Adipocyte (in vitro differentiated cells): Measurements from ENCODE around the gene USP6NL.

ENCODE experiments used
- DNase-seq: peaks from one replicate; pipeline ENCODE4 v3.0.0-alpha.2; 2015; ENCODE audit warnings: low read depth
- H3K27me3 ChIP-seq: replicated peaks from 2 replicates; pipeline ENCODE4 v1.7.0; 2013; ENCODE audit warnings: mild to moderate bottlenecking, low read length, moderate library complexity; ENCODE audit not compliant: control insufficient read depth, insufficient read depth
- H3K36me3 ChIP-seq: 2 replicates; pipeline ENCODE4 v1.7.0; 2013; ENCODE audit warnings: low read length, mild to moderate bottlenecking, moderate library complexity; ENCODE audit not compliant: control insufficient read depth, insufficient read depth, severe bottlenecking
- H3K4me1 ChIP-seq: 2 replicates; pipeline ENCODE4 v1.7.0; 2013; ENCODE audit warnings: mild to moderate bottlenecking, low read length, moderate library complexity; ENCODE audit not compliant: control insufficient read depth, insufficient read depth
- H3K4me3 ChIP-seq: 2 replicates; pipeline ENCODE4 v1.7.0; 2013; ENCODE audit warnings: mild to moderate bottlenecking, low read length, moderate library complexity
- H3K9ac ChIP-seq: 2 replicates; pipeline ENCODE4 v1.7.0; 2013; ENCODE audit warnings: mild to moderate bottlenecking, low read length, moderate library complexity
- H3K9me3 ChIP-seq: 2 replicates; pipeline ENCODE4 v1.7.0; 2013; ENCODE audit warnings: mild to moderate bottlenecking, low read length, moderate library complexity; ENCODE audit not compliant: control insufficient read depth

USP6NL gene

DNA sequence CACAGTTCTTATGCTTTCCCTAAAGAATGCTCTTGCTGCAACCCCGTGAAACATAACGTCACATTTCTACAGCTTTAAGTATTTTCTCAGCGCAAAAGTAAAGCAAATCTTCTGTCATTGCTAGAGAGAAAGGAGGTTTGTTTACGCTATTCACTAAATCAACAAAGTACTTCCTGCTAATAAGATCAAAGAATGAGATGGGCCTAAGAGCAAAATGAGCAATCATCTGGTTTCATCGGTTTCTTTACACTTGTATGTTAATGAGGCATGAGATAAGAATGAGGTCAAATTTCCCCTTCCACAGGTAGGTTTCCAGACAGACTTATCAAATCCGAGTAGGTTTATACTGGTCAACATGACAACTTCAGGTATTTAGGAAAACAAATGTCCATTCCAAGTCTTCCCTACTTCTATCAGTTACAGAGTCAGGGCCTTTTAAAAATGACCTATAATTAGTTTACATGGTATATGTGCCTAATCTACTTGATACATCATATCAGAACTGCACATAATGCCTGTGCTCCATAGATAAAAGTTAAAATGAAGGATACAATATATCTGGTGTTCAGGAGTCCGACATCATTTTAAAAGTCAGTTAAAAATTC lies 8.4 kb downstream of the USP6NL start:
- Histone ChIP-seq H3K36me3 (no peaks in the 10 kb centered on the region), H3K4me3 (no peak overlapping the region), H3K9ac (no peak overlapping the region), H3K27me3 (no peaks in the 10 kb centered on the region), H3K4me1 (peaks cover 8% of the 10 kb centered on the region), H3K9me3 (no peaks in the 10 kb centered on the region)
- DNase-seq: no peak

DNA sequence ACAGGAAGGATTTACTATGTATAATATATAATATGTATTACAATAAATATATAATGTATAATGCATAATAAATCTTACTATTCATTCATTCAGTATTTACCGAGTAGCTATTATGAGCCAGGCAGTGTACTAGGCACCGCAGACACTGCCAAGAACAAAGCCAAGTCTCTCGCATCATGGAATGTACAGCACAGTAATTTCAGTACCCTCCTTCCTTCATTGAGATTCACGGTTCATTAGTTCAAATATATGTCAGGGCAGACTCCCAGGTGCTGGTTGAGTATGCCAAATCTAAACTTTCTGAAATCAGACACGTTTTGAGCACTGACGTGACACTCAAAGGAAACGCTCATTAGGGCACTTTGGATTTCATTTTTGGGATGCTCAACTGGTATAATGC lies 9.1 kb downstream of the USP6NL start:
- Histone ChIP-seq H3K4me3 (no peak overlapping the region), H3K27me3 (no peaks in the 10 kb centered on the region), H3K36me3 (no peaks in the 10 kb centered on the region), H3K9me3 (no peaks in the 10 kb centered on the region), H3K4me1 (peaks cover 8% of the 10 kb centered on the region), H3K9ac (no peak overlapping the region)
- no peak for DNase-seq

DNA sequence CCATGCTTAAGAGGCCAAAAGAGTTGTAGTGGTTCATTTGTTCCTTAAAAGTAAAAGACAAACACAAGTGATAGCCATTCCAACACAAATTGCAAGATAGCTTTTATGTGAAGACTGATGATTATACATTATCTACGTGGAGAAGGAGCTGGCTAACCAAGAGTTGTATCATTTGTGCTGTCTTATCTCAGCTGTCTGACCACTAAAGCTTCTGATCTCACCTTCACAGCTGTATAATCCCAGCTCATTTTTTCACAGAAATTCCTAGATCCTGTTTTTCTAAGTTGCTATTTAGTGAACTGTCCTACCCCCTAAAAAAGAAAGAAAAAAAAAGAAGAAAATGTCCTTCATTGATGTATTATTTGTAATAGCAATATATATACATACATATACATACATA lies 9.8 kb downstream of the USP6NL start:
- H3K36me3 ChIP-seq: no peaks in the 10 kb centered on the region
- DNase-seq: no peak
- no peak overlapping the region for H3K4me3 ChIP-seq
- H3K9ac ChIP-seq: no peak overlapping the region
- H3K4me1 ChIP-seq: peaks cover 8% of the 10 kb centered on the region
- H3K27me3 ChIP-seq: no peaks in the 10 kb centered on the region
- no peaks in the 10 kb centered on the region for H3K9me3 ChIP-seq

DNA sequence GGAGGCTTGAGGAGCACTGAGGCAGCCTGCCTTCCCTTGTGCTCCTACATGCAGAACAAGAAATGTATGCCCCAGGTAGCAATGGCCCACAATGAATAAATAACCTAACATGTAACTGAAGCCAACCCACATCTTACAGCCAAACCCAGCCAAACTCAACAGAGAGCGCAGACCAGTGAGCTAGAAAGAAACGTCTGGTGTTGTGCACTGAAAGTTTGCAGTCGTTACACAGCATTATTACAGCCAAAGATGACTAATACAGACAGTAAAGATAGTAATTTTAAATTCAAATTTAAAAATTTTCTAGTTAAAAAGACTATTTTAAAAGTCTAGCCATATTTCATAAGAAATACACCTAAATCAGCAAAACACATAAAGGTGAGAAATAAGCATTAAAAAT lies 11.2 kb downstream of the USP6NL start:
- no peak for DNase-seq
- Histone ChIP-seq H3K4me3 (no peak overlapping the region), H3K9me3 (no peaks in the 10 kb centered on the region), H3K9ac (no peak overlapping the region), H3K36me3 (no peaks in the 10 kb centered on the region), H3K4me1 (peaks cover 8% of the 10 kb centered on the region), H3K27me3 (no peaks in the 10 kb centered on the region)

DNA sequence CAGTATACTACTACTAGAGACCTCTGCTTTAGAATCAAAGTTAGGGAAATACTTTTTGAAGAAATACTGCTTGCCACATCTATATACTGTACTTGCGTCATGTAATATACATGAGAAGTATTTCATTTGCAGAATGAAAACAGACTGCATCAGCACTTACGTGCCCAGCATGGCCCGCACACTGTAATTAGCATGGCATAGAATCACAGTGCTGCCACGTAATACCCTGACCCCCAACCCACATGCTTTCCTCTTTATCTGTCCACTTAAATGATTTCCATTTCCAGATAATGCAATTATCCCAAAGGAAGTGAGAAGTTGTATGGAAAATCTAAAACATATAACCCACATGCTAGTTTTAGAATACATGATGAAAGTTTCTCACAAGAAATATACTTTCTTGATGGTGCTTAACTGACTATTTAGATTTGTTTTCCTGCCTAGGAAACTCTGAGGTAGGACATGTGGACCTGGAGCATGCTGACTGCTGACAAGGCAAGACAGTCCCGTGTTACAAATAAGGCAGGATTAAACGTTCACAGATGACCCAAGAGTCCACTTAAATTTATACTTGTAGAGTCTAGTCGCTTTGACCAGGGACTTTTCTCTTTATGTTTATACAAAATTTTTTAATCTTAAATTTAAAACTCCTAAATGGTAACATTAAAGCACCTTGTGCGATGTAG lies 12.6 kb downstream of the USP6NL start:
- H3K36me3 ChIP-seq: no peaks in the 10 kb centered on the region
- H3K4me1 ChIP-seq: peaks cover 18% of the 10 kb centered on the region
- H3K27me3 ChIP-seq: no peaks in the 10 kb centered on the region
- no peak overlapping the region for H3K4me3 ChIP-seq
- no peak overlapping the region for H3K9ac ChIP-seq
- H3K9me3 ChIP-seq: no peaks in the 10 kb centered on the region
- DNase-seq: no peak

DNA sequence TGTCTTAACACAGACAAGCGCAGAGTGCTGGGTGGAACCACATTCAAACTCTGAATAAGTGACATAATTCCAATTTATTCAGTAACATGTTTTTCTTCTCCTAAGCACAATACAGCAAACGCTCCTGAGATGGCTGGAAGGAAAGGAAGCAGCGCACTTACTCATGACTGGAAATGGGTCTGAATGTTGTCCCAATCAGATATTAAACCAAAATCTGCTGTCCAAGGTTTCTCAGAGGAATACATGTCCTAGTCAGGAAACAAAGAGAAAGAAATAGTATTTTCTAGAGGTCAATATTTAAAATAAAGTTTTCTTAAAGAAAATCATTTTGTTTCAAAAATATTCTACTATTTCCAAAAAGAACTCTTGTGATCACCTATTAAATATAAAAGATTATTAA lies 14.0 kb downstream of the USP6NL start:
- Histone ChIP-seq H3K27me3 (no peaks in the 10 kb centered on the region), H3K4me1 (peaks cover 30% of the 10 kb centered on the region), H3K9me3 (no peaks in the 10 kb centered on the region), H3K4me3 (no peak overlapping the region), H3K36me3 (no peaks in the 10 kb centered on the region), H3K9ac (no peak overlapping the region)
- DNase-seq: no peak

DNA sequence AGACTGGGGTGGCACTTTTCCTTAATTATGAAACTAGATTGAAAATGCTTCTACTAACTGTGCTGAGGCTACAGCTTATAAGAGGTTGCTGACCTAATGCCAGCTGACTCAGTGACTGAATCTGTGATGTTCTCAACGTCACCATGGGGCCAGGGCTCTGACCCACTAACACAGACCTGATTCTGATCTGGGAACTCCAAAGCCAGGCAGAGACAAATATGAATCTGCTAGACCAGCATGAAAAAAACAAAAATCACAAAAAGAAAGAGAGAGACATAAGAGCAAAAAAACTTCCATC lies 16.1 kb downstream of the USP6NL start:
- DNase-seq: peak; percentile 35
- Histone ChIP-seq H3K4me1 (peaks cover 34% of the 10 kb centered on the region), H3K9ac (no peak overlapping the region), H3K36me3 (no peaks in the 10 kb centered on the region), H3K9me3 (no peaks in the 10 kb centered on the region), H3K4me3 (no peak overlapping the region), H3K27me3 (no peaks in the 10 kb centered on the region)

DNA sequence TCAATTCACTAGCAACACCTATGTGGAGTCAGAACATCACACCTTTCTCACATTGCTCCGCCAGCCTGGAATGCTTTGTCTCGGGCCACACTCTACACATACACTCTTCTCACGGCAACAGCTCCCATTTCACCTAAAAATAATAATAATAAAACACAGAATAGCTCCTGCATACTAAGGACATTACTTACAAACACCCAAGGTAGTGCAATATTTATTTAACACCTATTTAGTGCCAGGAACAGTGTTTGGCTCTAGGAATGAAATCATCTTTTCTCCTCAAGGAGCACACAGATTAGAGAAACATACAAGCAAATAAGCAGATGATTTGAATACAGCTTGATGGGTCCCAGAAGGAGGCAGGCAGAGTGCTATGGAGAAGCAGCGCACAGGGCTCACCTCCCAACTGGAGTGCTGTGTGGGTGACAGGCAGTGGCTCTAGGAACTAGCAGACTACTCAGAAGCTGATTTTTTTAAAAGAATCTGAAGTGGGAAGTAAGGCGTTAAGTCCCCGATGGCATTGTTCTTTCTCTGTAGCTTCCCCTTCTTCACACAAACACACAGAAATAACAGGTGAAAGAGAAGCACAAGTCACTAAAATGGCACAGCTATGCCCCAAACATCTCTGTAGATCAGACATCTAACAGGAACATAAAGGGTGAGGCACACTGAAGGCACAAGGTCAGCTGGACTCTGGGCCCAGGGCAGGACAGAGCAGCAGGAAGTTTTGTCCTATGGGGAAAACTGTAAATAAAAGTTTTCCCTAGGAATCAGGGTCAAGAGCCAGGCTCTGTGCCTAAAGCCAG lies 16.7 kb downstream of the USP6NL start:
- Histone ChIP-seq H3K4me1 (peaks cover 34% of the 10 kb centered on the region), H3K9ac (peak overlapping the region; percentile 4), H3K27me3 (no peaks in the 10 kb centered on the region)

DNA sequence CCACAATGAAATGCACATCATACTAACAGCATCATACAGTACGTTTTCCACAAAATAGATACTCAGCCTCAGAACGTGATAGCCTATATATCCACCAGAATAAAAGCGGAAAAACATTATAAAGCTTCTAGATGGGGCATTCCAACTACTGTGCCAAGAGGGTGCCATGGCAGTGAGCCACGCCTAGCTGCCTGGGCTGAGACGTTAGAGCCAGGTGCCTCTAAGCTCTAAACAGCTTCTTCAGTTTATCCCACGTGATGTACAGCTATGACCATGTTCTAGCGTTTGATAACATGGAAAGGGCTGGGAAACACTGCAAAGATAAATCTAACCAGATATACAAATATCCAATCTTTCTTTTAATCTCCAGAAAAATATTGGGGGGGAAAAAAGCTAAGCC lies 17.8 kb downstream of the USP6NL start:
- no peak overlapping the region for H3K9ac ChIP-seq
- no peak for DNase-seq
- no peak overlapping the region for H3K4me3 ChIP-seq
- H3K9me3 ChIP-seq: no peaks in the 10 kb centered on the region
- no peaks in the 10 kb centered on the region for H3K36me3 ChIP-seq
- no peaks in the 10 kb centered on the region for H3K27me3 ChIP-seq
- peaks cover 34% of the 10 kb centered on the region for H3K4me1 ChIP-seq

More for the DNA sequence above, 16.7 kb downstream of the USP6NL start:
- H3K9me3 ChIP-seq: no peaks in the 10 kb centered on the region
- H3K36me3 ChIP-seq: no peaks in the 10 kb centered on the region
- H3K4me3 ChIP-seq: no peak overlapping the region
- no peak for DNase-seq

DNA sequence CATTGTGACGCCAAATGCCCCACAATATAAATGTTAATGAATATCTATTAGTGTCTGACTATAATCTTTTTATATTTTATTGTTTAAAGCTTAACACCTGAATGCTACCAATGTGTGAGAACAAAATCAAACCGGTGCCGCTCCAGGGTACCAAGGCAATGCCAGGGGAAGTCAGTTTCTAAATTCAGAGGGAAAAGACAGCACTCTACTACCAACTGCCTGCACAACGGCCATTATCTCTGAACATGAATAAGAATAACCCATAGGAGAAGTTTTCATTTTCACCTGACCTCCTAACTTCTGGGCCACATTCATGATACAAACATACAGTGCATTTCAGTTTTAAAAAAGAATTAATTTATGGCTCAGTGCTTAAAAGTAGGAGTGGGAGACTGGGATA lies 21.7 kb downstream of the USP6NL start:
- Histone ChIP-seq H3K36me3 (no peaks in the 10 kb centered on the region), H3K4me3 (no peak overlapping the region), H3K4me1 (peaks cover 27% of the 10 kb centered on the region), H3K27me3 (no peaks in the 10 kb centered on the region), H3K9me3 (no peaks in the 10 kb centered on the region), H3K9ac (no peak overlapping the region)
- no peak for DNase-seq

DNA sequence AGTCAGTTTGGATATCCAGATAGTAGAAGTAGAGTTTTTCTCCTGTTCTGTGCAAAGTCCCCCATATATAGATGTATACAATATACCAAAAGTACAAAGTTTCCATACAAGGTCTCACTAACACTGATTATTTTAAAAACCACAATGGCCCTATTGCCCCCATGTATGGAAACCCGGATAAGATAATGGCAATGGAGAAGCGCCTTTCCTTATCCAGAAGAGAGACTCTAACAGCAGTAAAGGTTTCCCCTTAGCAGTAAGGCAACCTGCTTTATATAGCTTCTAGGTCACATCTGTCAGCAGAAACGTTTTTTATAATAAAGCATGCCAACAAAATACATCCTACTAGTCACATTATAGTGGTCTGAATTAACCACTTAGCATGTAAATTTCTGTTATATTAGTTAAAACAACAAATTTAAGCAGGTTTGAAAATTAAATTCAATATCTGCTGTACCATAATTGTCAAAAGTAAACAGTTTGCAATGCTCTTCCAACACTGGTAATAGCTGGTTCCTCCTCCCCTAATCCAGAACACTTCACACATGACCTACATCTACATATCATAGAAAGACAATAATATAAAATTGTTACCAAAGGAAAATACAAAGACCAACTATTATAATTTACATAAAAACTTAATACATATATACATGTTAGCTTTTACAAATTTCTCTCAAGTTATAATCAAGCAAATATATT lies 22.4 kb downstream of the USP6NL start:
- H3K4me1 ChIP-seq: peaks cover 20% of the 10 kb centered on the region
- H3K36me3 ChIP-seq: no peaks in the 10 kb centered on the region
- DNase-seq: no peak
- H3K9ac ChIP-seq: no peak overlapping the region
- H3K4me3 ChIP-seq: no peak overlapping the region
- H3K27me3 ChIP-seq: no peaks in the 10 kb centered on the region
- no peaks in the 10 kb centered on the region for H3K9me3 ChIP-seq
